GM23248 (cell line): ENCODE measurements around the gene PLCXD1. TPM values are rescaled to one million over a fixed set of nuclear protein-coding genes. Genes with fewer than 3 reads are reported as not detected.

Source experiments
- DNase-seq: peaks from one replicate; pipeline ENCODE4 v3.0.0-alpha.2; 2015
- H2AFZ ChIP-seq: fragments of 200-600 bp; sonication (generic); 2 replicates; pipeline ENCODE4 v1.6.1; 2016; ENCODE audit warnings: antibody characterized with exemption
- H3F3A ChIP-seq: fragments of 200-600 bp; sonication (generic); 2 replicates; pipeline ENCODE4 v1.6.1; 2016; ENCODE audit warnings: mild to moderate bottlenecking, antibody characterized with exemption, mixed run types; ENCODE audit not compliant: insufficient read depth
- H3K27ac ChIP-seq: fragments of 200-600 bp; sonication (generic); 2 replicates; pipeline ENCODE4 v1.5.1; 2016; ENCODE audit warnings: mild to moderate bottlenecking
- H3K27me3 ChIP-seq: fragments of 200-600 bp; sonication (generic); replicated peaks from 2 replicates; pipeline ENCODE4 v1.6.1; 2016; ENCODE audit warnings: mild to moderate bottlenecking; ENCODE audit not compliant: insufficient read depth
- H3K36me3 ChIP-seq: fragments of 200-600 bp; sonication (generic); 2 replicates; pipeline ENCODE4 v1.6.1; 2016; ENCODE audit warnings: low read depth, mild to moderate bottlenecking
- H3K4me1 ChIP-seq: fragments of 200-600 bp; sonication (generic); 2 replicates; pipeline ENCODE4 v1.6.1; 2016; ENCODE audit warnings: mild to moderate bottlenecking; ENCODE audit not compliant: insufficient read depth
- H3K4me2 ChIP-seq: fragments of 200-600 bp; sonication (generic); one replicate; pipeline ENCODE4 v1.6.1; 2016; ENCODE audit warnings: mild to moderate bottlenecking; ENCODE audit not compliant: unreplicated experiment
- H3K4me3 ChIP-seq: fragments of 200-600 bp; sonication (generic); 2 replicates; pipeline ENCODE4 v1.5.1; 2016; ENCODE audit warnings: mild to moderate bottlenecking
- H3K79me2 ChIP-seq: fragments of 200-600 bp; sonication (generic); 2 replicates; pipeline ENCODE4 v1.6.1; 2016; ENCODE audit warnings: mild to moderate bottlenecking; ENCODE audit not compliant: insufficient read depth
- H3K9ac ChIP-seq: fragments of 200-600 bp; sonication (generic); 2 replicates; pipeline ENCODE4 v1.6.1; 2016; ENCODE audit warnings: mild to moderate bottlenecking
- H3K9me2 ChIP-seq: fragments of 200-600 bp; sonication (generic); 2 replicates; pipeline ENCODE4 v1.6.1; 2016; ENCODE audit warnings: mixed run types, mild to moderate bottlenecking, moderate library complexity; ENCODE audit not compliant: insufficient read depth
- H3K9me3 ChIP-seq: fragments of 200-600 bp; sonication (generic); one replicate; pipeline ENCODE4 v1.6.1; 2017; ENCODE audit warnings: low read depth
- H4K20me1 ChIP-seq: fragments of 200-600 bp; sonication (generic); 2 replicates; pipeline ENCODE4 v1.6.0; 2016; ENCODE audit not compliant: insufficient read depth
- EZH2 ChIP-seq: fragments of 200-600 bp; sonication (generic); IDR thresholded peaks from 2 replicates; pipeline ENCODE4 v1.6.1; 2018; ENCODE audit warnings: antibody characterized with exemption, mild to moderate bottlenecking; ENCODE audit not compliant: insufficient read depth, poor library complexity, severe bottlenecking
- EZH2phosphoT487 ChIP-seq: fragments of 200-600 bp; sonication (generic); IDR thresholded peaks from 2 replicates; pipeline ENCODE4 v1.6.1; 2018; ENCODE audit warnings: antibody characterized with exemption, moderate library complexity, mild to moderate bottlenecking, low read depth; ENCODE audit not compliant: insufficient read depth
- WGBS, 2 experiments: methylation state at CpG; one replicate each; pipeline ENCODE4 v1.1.6; 2015 to 2017; ENCODE audit warnings: low lambda C conversion rate in 2 of 2, low coverage in 1 of 2; ENCODE audit errors: missing lambda C conversion rate in 2 of 2; 5-methylcytosine and 5-hydroxymethylcytosine counted together
- in situ Hi-C: fragments of 300-500 bp; cut with MboI; formaldehyde crosslinking; loops from 2 replicates; pipeline ENCODE4 v1.15.0; 2020
- polyA plus RNA-seq: library from polyadenylated mRNA; unstranded; fragments of >200 nt; fragmentation: Nextera tagmentation; extraction: Ambion mirVana; gene quantifications from 2 replicates; pipeline ENCODE4 v1.2.1, GENCODE V29; 2016
- total RNA-seq: library from RNA; depleted of rRNA; stranded (reverse); fragments of >200 nt; shearing (Covaris generic); gene quantifications from 2 replicates; pipeline ENCODE4 v1.2.3, GENCODE V29; 2014

The PLCXD1 gene
- total and polyA plus RNA-seq, 2 experiments from 2014 or later = 3.3 to 4.3 TPM

GRCh38 chrX:345020-345925, 64.1 kb downstream of the PLCXD1 start:
- 96 to 98% methylated on average over 40 to 63 of the region's 63 CpGs for WGBS, 2 experiments
- H3K9me3 ChIP-seq = no peaks in the 10 kb centered on the region
- no peaks in the 10 kb centered on the region for H3K27me3 ChIP-seq
- no peak overlapping the region for H3K9ac ChIP-seq
- DNase-seq = no peak
- H4K20me1 ChIP-seq = no peaks in the 10 kb centered on the region
- no peaks in the 10 kb centered on the region for H3K79me2 ChIP-seq
- no peak overlapping the region for H2AFZ ChIP-seq
- no peaks in the 10 kb centered on the region for H3F3A ChIP-seq
- H3K4me2 ChIP-seq = no peak overlapping the region
- no peaks in the 10 kb centered on the region for H3K4me1 ChIP-seq
- in situ Hi-C loops = no loop called here
- TF ChIP-seq EZH2phosphoT487 (no peak), EZH2 (no peak)
- no peak overlapping the region for H3K27ac ChIP-seq
- H3K36me3 ChIP-seq = no peaks in the 10 kb centered on the region
- no peaks in the 10 kb centered on the region for H3K9me2 ChIP-seq
- H3K4me3 ChIP-seq = no peak overlapping the region

GRCh38 chrX:346034-346813, 65.0 kb downstream of the PLCXD1 start:
- Histone ChIP-seq H3K4me2 (no peak overlapping the region), H3K79me2 (no peaks in the 10 kb centered on the region), H2AFZ (no peak overlapping the region), H3K9ac (no peak overlapping the region), H3K36me3 (no peaks in the 10 kb centered on the region), H4K20me1 (no peaks in the 10 kb centered on the region), H3K9me2 (no peaks in the 10 kb centered on the region), H3K27ac (no peak overlapping the region), H3K9me3 (no peaks in the 10 kb centered on the region), H3F3A (no peaks in the 10 kb centered on the region), H3K4me1 (no peaks in the 10 kb centered on the region), H3K27me3 (no peaks in the 10 kb centered on the region), H3K4me3 (no peak overlapping the region)
- 93 to 96% methylated on average over 8 to 72 of the region's 75 CpGs for WGBS, 2 experiments
- TF ChIP-seq EZH2 = no peak
- TF ChIP-seq EZH2phosphoT487 = no peak
- in situ Hi-C loops = no loop called here
- DNase-seq = no peak

- 98% methylated on average over 43 to 55 of the region's 59 CpGs for WGBS, 2 experiments
- no peaks in the 10 kb centered on the region for H3K36me3 ChIP-seq
These were observed 66.4 kb downstream of the PLCXD1 start for GRCh38 chrX:347351-348117.

More at GRCh38 chrX:347351-348117, 66.4 kb downstream of the PLCXD1 start:
- Histone ChIP-seq H2AFZ (no peak overlapping the region), H3K9ac (no peak overlapping the region), H3K9me2 (no peaks in the 10 kb centered on the region), H3K9me3 (no peaks in the 10 kb centered on the region), H3K4me3 (no peak overlapping the region), H4K20me1 (no peaks in the 10 kb centered on the region), H3K4me2 (no peak overlapping the region), H3K4me1 (no peaks in the 10 kb centered on the region), H3K27me3 (no peaks in the 10 kb centered on the region), H3K27ac (no peak overlapping the region), H3K79me2 (no peaks in the 10 kb centered on the region), H3F3A (no peaks in the 10 kb centered on the region)
- in situ Hi-C loops = no loop called here
- no peak for DNase-seq
- TF ChIP-seq EZH2phosphoT487 (no peak), EZH2 (no peak)
